HepG2 (cell line): Measurements from ENCODE around the gene SPNS3.

Experiments used
- EZH2 ChIP-seq: conservative IDR thresholded peaks from 2 replicates; pipeline ENCODE4 v1.6.1; 2012; ENCODE audit warnings: mild to moderate bottlenecking, low read depth, low read length, moderate library complexity
- FOSL2 ChIP-seq: sonication (generic); formaldehyde crosslinking; IDR thresholded peaks from 2 replicates; pipeline ENCODE4 v1.4.0; 2020; ENCODE audit warnings: missing genetic modification reagents
- FOXP1 ChIP-seq, 2 experiments: fragments of 450-650 bp in 1 of 2; IDR thresholded peaks; 2 replicates each; pipeline ENCODE4 v1.6.1; 2017 to 2018; ENCODE audit warnings: antibody characterized with exemption in 1 of 2
- GRHL1 ChIP-seq: sonication (generic); formaldehyde crosslinking; conservative IDR thresholded peaks from 2 replicates; pipeline ENCODE4 v1.8.0; 2022; ENCODE audit warnings: missing genetic modification reagents
- JUND ChIP-seq: sonication (generic); formaldehyde crosslinking; IDR thresholded peaks from 2 replicates; pipeline ENCODE4 v1.8.0; 2022; ENCODE audit warnings: mild to moderate bottlenecking, missing genetic modification reagents
- MYC ChIP-seq: sonication (generic); formaldehyde crosslinking; IDR thresholded peaks from 2 replicates; pipeline ENCODE4 v1.9.0; 2021; ENCODE audit warnings: missing genetic modification reagents, borderline replicate concordance
- SMC3 ChIP-seq: IDR thresholded peaks from 2 replicates; pipeline ENCODE4 v1.6.1; 2011; ENCODE audit warnings: low read length, improper control_type of control experiment
- U2AF1 ChIP-seq: fragments of 200-400 bp; formaldehyde crosslinking; optimal IDR thresholded peaks from 2 replicates; pipeline ENCODE3; 2017; ENCODE audit warnings: mild to moderate bottlenecking, low read depth, low read length
- ZBTB21 ChIP-seq: sonication (generic); formaldehyde crosslinking; IDR thresholded peaks from 2 replicates; pipeline ENCODE4 v1.4.0; 2020; ENCODE audit warnings: missing genetic modification reagents
- ZNF782 ChIP-seq: sonication (generic); formaldehyde crosslinking; IDR thresholded peaks from 2 replicates; pipeline ENCODE4 v1.4.0; 2020; ENCODE audit warnings: missing genetic modification reagents, mild to moderate bottlenecking, borderline replicate concordance

GRCh38 chr17:4482338-4483011 is 48.7 kb downstream of the SPNS3 start:
- no peak for TF ChIP-seq MYC (CRISPR knock-in tag)
- no peak for TF ChIP-seq FOXP1 (IDR thresholded peaks at IDR 0.05)
- no peak for TF ChIP-seq FOXP1 (CRISPR knock-in tag; IDR thresholded peaks at IDR 0.05)
- no peak for TF ChIP-seq GRHL1 (CRISPR knock-in tag)
- TF ChIP-seq ZNF782 (CRISPR knock-in tag), result no peak
- TF ChIP-seq EZH2, result no peak
- TF ChIP-seq ZBTB21 (CRISPR knock-in tag), result no peak
- TF ChIP-seq U2AF1, result no peak
- TF ChIP-seq FOSL2 (CRISPR knock-in tag), result no peak
- no peak for TF ChIP-seq JUND (CRISPR knock-in tag)
- no peak for TF ChIP-seq SMC3
